CD4-positive, alpha-beta T cell (primary cell): ENCODE measurements around the gene COL6A2. TPM values are rescaled to one million over a fixed set of nuclear protein-coding genes. Genes with fewer than 3 reads are reported as not detected.
"Not testable (repeated sequence)": the region's sequence is repeated elsewhere in the genome, so short reads cannot be mapped to it uniquely, and the experiment has no call there.

Experiments used
- ATAC-seq: fragments of 200-7000 bp; cut with Tn5 transposase; one replicate; pipeline ENCODE4 v1.10.0; 2022; ENCODE audit warnings: mild to moderate bottlenecking; ENCODE audit not compliant: poor library complexity
- CTCF ChIA-PET: fragments of 350-600 bp; sonication (Branson Sonifier 250); formaldehyde crosslinking; loops from one replicate; lab custom pipeline; 2021; ENCODE audit warnings: antibody characterized with exemption, inconsistent platforms; lab: Charles Lee
- POLR2A ChIA-PET: fragments of 350-600 bp; sonication (Branson Sonifier 250); formaldehyde crosslinking; loops from one replicate; lab custom pipeline; 2021; ENCODE audit warnings: antibody characterized with exemption, inconsistent platforms; lab: Charles Lee
- DNase-seq, 14 experiments: peaks; one replicate each; pipeline ENCODE4 v3.0.0-alpha.2; 2013 to 2020; ENCODE audit warnings: mixed read lengths in 2 of 14
- H3K27ac ChIP-seq, 2 donors: one replicate each; pipeline versions ENCODE4 v1.5.1 to v1.7.0; 2013; ENCODE audit warnings: low read length in 2 of 2, low read depth in 1 of 2, mild to moderate bottlenecking in 1 of 2
- H3K27me3 ChIP-seq, 2 experiments: 1 replicate in 1 of 2; 2 replicates in 1 of 2; pipeline versions ENCODE4 v1.6.1 to v1.7.0; 2013; ENCODE audit warnings: low read length in 2 of 2, control low read depth in 1 of 2, mild to moderate bottlenecking in 1 of 2, moderate library complexity in 1 of 2; ENCODE audit not compliant: insufficient read depth in 2 of 2, control insufficient read depth in 1 of 2
- H3K36me3 ChIP-seq: one replicate; pipeline ENCODE4 v1.6.1; 2013; ENCODE audit warnings: low read length, control low read depth; ENCODE audit not compliant: insufficient read depth
- H3K4me1 ChIP-seq: one replicate; pipeline ENCODE4 v1.6.1; 2013; ENCODE audit warnings: low read length, control low read depth; ENCODE audit not compliant: insufficient read depth
- H3K4me3 ChIP-seq: one replicate; pipeline ENCODE4 v1.5.1; 2013; ENCODE audit warnings: mild to moderate bottlenecking, low read length, moderate library complexity
- H3K9me3 ChIP-seq, 2 experiments: 1 replicate in 1 of 2; 2 replicates in 1 of 2; pipeline versions ENCODE4 v1.6.1 to v1.7.0; 2013; ENCODE audit warnings: low read length in 2 of 2, mild to moderate bottlenecking in 2 of 2, control low read depth in 1 of 2, moderate library complexity in 1 of 2; ENCODE audit not compliant: control insufficient read depth in 1 of 2, insufficient read depth in 1 of 2
- H3K27ac Mint-ChIP-seq: one replicate; pipeline ENCODE4 v1.8.0; 2020; ENCODE audit warnings: mixed read lengths
- H3K27me3 Mint-ChIP-seq: one replicate; pipeline ENCODE4 v1.8.0; 2021; ENCODE audit warnings: mixed read lengths
- H3K36me3 Mint-ChIP-seq: one replicate; pipeline ENCODE4 v1.8.0; 2021; ENCODE audit warnings: low read depth, mixed read lengths
- H3K4me1 Mint-ChIP-seq: one replicate; pipeline ENCODE4 v1.8.0; 2021; ENCODE audit warnings: low read depth, mixed read lengths
- H3K4me3 Mint-ChIP-seq: one replicate; pipeline ENCODE4 v1.8.0; 2020; ENCODE audit warnings: mild to moderate bottlenecking, mixed read lengths
- H3K9me3 Mint-ChIP-seq: one replicate; pipeline ENCODE4 v1.8.0; 2020; ENCODE audit warnings: mixed read lengths
- CTCF ChIP-seq: fragments of 200-600 bp; IDR thresholded peaks from one replicate; pipeline ENCODE4 v1.8.0; 2022; ENCODE audit warnings: antibody characterized with exemption, mild to moderate bottlenecking
- intact Hi-C, 2 experiments: fragments of 100-400 bp; cut with DNase I in 1 of 2; cut with micrococcal nuclease in 1 of 2; formaldehyde crosslinking; loops; one replicate each; pipeline versions ENCODE4 v1.15.1 to v1.9.0; 2023 to 2025; cut with DNase I, micrococcal nuclease
- total RNA-seq, 174 experiments: library from RNA in 2 of 174; stranded (reverse) in 2 of 174; gene quantifications; one replicate each; pipeline ENCODE4 v1.2.3 and lab custom pipeline; 2021 to 2026

COL6A2 gene
- total RNA-seq, 2 experiments from 2014 or later: 24.1 to 26.4 TPM

- Histone ChIP-seq H3K9me3 (peaks cover 4 to 21% of the 10 kb centered on the region in 2 experiments), H3K4me3 (no peak overlapping the region), H3K36me3 (no peaks in the 10 kb centered on the region), H3K27ac (no peak overlapping the region), H3K4me1 (no peaks in the 10 kb centered on the region), H3K27me3 (no peaks in the 10 kb centered on the region)
- intact Hi-C loops: no loop called here
- H3K4me3 Mint-ChIP-seq: no peak overlapping the region
- H3K27me3 Mint-ChIP-seq: no peaks in the 10 kb centered on the region
- H3K27ac Mint-ChIP-seq: no peak overlapping the region
- H3K4me1 Mint-ChIP-seq: no peaks in the 10 kb centered on the region
- ATAC-seq: no peak
- H3K36me3 Mint-ChIP-seq: no peaks in the 10 kb centered on the region
- CTCF ChIA-PET: no interaction called here
- POLR2A ChIA-PET: no interaction called here
- DNase-seq: no peak
- H3K9me3 Mint-ChIP-seq: peaks cover 11% of the 10 kb centered on the region
- TF ChIP-seq CTCF: no peak
These were observed 13.9 kb upstream of the COL6A2 start for GRCh38 chr21:46083791-46084561.

- no peak for DNase-seq
- ChIA-PET CTCF (no interaction called here), POLR2A (no interaction called here)
- Mint-ChIP-seq H3K4me3 (no peak overlapping the region), H3K27ac (no peak overlapping the region), H3K9me3 (peaks cover 11% of the 10 kb centered on the region), H3K36me3 (no peaks in the 10 kb centered on the region), H3K27me3 (no peaks in the 10 kb centered on the region), H3K4me1 (no peaks in the 10 kb centered on the region)
- no peak for TF ChIP-seq CTCF
- Histone ChIP-seq H3K27ac (no peak overlapping the region), H3K27me3 (no peaks in the 10 kb centered on the region), H3K9me3 (peaks cover 4 to 24% of the 10 kb centered on the region in 2 experiments), H3K4me3 (no peak overlapping the region), H3K36me3 (no peaks in the 10 kb centered on the region), H3K4me1 (no peaks in the 10 kb centered on the region)
- intact Hi-C loops: no loop called here
- no peak for ATAC-seq
These were observed 13.2 kb upstream of the COL6A2 start for GRCh38 chr21:46084709-46085108.

- H3K27ac ChIP-seq, H3K36me3 Mint-ChIP-seq, H3K4me3 Mint-ChIP-seq, H3K27ac Mint-ChIP-seq, H3K4me1 Mint-ChIP-seq, intact Hi-C loops, H3K27me3 ChIP-seq, DNase-seq, CTCF ChIA-PET, H3K27me3 Mint-ChIP-seq, H3K4me3 ChIP-seq, H3K36me3 ChIP-seq, ATAC-seq, POLR2A ChIA-PET, H3K4me1 ChIP-seq: not testable (repeated sequence)
- H3K9me3 ChIP-seq: peaks cover 4 to 24% of the 10 kb centered on the region in 2 experiments
- peaks cover 11% of the 10 kb centered on the region for H3K9me3 Mint-ChIP-seq
These were observed 12.7 kb upstream of the COL6A2 start for GRCh38 chr21:46085259-46085658.

- no peaks in the 10 kb centered on the region for H3K4me1 Mint-ChIP-seq
- intact Hi-C loops: no loop called here
These were observed 10.3 kb upstream of the COL6A2 start for GRCh38 chr21:46087641-46088040.

More at GRCh38 chr21:46087641-46088040, 10.3 kb upstream of the COL6A2 start:
- Mint-ChIP-seq H3K27me3 (no peaks in the 10 kb centered on the region), H3K9me3 (peaks cover 11% of the 10 kb centered on the region), H3K4me3 (no peak overlapping the region), H3K27ac (no peak overlapping the region), H3K36me3 (no peaks in the 10 kb centered on the region)
- POLR2A ChIA-PET: no interaction called here
- CTCF ChIA-PET: no interaction called here
- no peaks in the 10 kb centered on the region for H3K4me1 ChIP-seq
- TF ChIP-seq CTCF: no peak
- DNase-seq (no peak), ATAC-seq (no peak)
- peaks cover 4 to 40% of the 10 kb centered on the region in 2 experiments for H3K9me3 ChIP-seq
- no peaks in the 10 kb centered on the region for H3K36me3 ChIP-seq
- H3K27me3 ChIP-seq: no peaks in the 10 kb centered on the region
- no peak overlapping the region for H3K4me3 ChIP-seq
- H3K27ac ChIP-seq: no peak overlapping the region
